GM12878 (cell line): ENCODE measurements around the gene CEP295NL.

Source experiments
- RCOR1 ChIP-seq: conservative IDR thresholded peaks from 2 replicates; pipeline ENCODE4 v1.6.1; 2012; ENCODE audit warnings: low read depth, low read length, improper control_type of control experiment
- SMAD1 ChIP-seq: fragments of 450-650 bp; IDR thresholded peaks from 2 replicates; pipeline ENCODE4 v1.6.1; 2018; ENCODE audit warnings: mild to moderate bottlenecking, low read depth; ENCODE audit not compliant: partially characterized antibody

DNA sequence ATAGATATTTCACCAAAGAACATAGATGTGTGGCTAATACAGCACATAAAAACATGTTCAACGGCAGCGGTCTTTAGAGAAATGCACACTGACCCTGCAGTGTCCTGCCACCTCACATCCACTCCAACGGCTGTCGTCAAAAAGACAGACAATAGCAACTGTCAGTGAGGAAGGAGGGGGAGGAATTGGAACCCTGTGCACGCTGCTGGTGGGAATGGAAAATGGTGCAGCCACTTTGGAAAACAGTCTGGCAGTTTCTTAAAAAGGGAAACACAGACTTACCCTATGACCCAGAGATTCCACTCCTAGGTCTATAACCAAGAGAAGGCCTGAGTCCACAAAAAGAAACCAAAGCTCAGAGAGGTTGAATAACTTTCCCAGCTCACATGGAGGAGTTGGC lies 7.7 kb downstream of the CEP295NL start:
- TF ChIP-seq SMAD1: no peak
- TF ChIP-seq RCOR1: no peak
